IMR-90 (cell line): ENCODE data around the gene KCNK5. TPM values are rescaled to one million over a fixed set of nuclear protein-coding genes. Genes with fewer than 3 reads are reported as not detected.

Experiments
- ATAC-seq: fragments of 200-7000 bp; cut with Tn5 transposase; 2 replicates; pipeline ENCODE4 v1.9.1; 2020; ENCODE audit warnings: low read depth, mild to moderate bottlenecking, moderate library complexity
- BruUV-seq: library from RNA; stranded (reverse); fragments of 400-500 nt; replicated peaks from 2 replicates; lab custom pipeline; 2021; lab: Mats Ljungman, UMichigan
- CTCF ChIA-PET: fragments of 300-600 bp; formaldehyde crosslinking; extraction: SDS; loops from one replicate; lab custom pipeline; 2021; ENCODE audit warnings: antibody characterized with exemption; lab: Yijun Ruan, JAX
- POLR2A ChIA-PET: fragments of 300-600 bp; sonication (Branson Sonifier 250); formaldehyde crosslinking; loops from one replicate; lab custom pipeline; 2022; ENCODE audit warnings: antibody characterized with exemption; ENCODE audit not compliant: unreplicated experiment; lab: Charles Lee
- DNase-seq: peaks from one replicate; pipeline ENCODE4 v3.0.0; 2013
- H2AFZ ChIP-seq: replicated peaks from 2 replicates; pipeline ENCODE3; 2013; ENCODE audit warnings: low read length, mild to moderate bottlenecking; ENCODE audit not compliant: poor library complexity
- H2AK5ac ChIP-seq: 2 replicates; pipeline ENCODE4 v1.6.1; 2013; ENCODE audit warnings: low read depth, low read length, inconsistent platforms
- H2AK9ac ChIP-seq: replicated peaks from 2 replicates; pipeline ENCODE3; 2013; ENCODE audit warnings: mild to moderate bottlenecking, low read depth, low read length, moderate library complexity; ENCODE audit not compliant: poor library complexity
- H2BK120ac ChIP-seq: 2 replicates; pipeline ENCODE4 v1.6.1; 2013; ENCODE audit warnings: low read depth, low read length, inconsistent platforms
- H2BK15ac ChIP-seq: 3 replicates; pipeline ENCODE4 v1.6.1; 2013; ENCODE audit warnings: low read depth, low read length, inconsistent platforms
- H2BK20ac ChIP-seq: 2 replicates; pipeline ENCODE4 v1.6.1; 2013; ENCODE audit warnings: low read depth, mild to moderate bottlenecking, inconsistent platforms, low read length, moderate library complexity
- H2BK5ac ChIP-seq: 2 replicates; pipeline ENCODE4 v1.6.1; 2013; ENCODE audit warnings: mild to moderate bottlenecking, low read depth, low read length, inconsistent platforms; ENCODE audit not compliant: poor library complexity, severe bottlenecking
- H3K14ac ChIP-seq: replicated peaks from 2 replicates; pipeline ENCODE4 v1.6.1; 2013; ENCODE audit warnings: low read depth, low read length, inconsistent platforms
- H3K18ac ChIP-seq: 2 replicates; pipeline ENCODE4 v1.6.1; 2013; ENCODE audit warnings: low read depth, low read length, control low read depth
- H3K23ac ChIP-seq: 2 replicates; pipeline ENCODE4 v1.6.1; 2013; ENCODE audit warnings: low read depth, low read length, inconsistent platforms
- H3K27ac ChIP-seq: 2 replicates; pipeline ENCODE4 v1.5.1; 2013; ENCODE audit warnings: mild to moderate bottlenecking, control low read depth, low read length; ENCODE audit not compliant: insufficient read depth
- H3K27me3 ChIP-seq: 2 replicates; pipeline ENCODE4 v1.6.1; 2013; ENCODE audit warnings: low read length; ENCODE audit not compliant: control insufficient read depth, insufficient read depth
- H3K36me3 ChIP-seq: 2 replicates; pipeline ENCODE4 v1.6.1; 2013; ENCODE audit warnings: low read length, mixed read lengths; ENCODE audit not compliant: control insufficient read depth, insufficient read depth
- H3K4ac ChIP-seq: 2 replicates; pipeline ENCODE4 v1.6.1; 2013; ENCODE audit warnings: low read depth, low read length, inconsistent platforms
- H3K4me1 ChIP-seq: 2 replicates; pipeline ENCODE4 v1.6.1; 2013; ENCODE audit warnings: low read length, mixed read lengths; ENCODE audit not compliant: control insufficient read depth, insufficient read depth
- H3K4me2 ChIP-seq: 2 replicates; pipeline ENCODE4 v1.6.1; 2013; ENCODE audit warnings: low read depth, mild to moderate bottlenecking, control low read depth, low read length, moderate library complexity
- H3K4me3 ChIP-seq: 2 replicates; pipeline ENCODE4 v1.5.1; 2013; ENCODE audit warnings: low read depth, mild to moderate bottlenecking, control low read depth, low read length, moderate library complexity; ENCODE audit not compliant: insufficient read depth
- H3K56ac ChIP-seq: 2 replicates; pipeline ENCODE4 v1.6.1; 2013; ENCODE audit warnings: low read length, inconsistent platforms; ENCODE audit not compliant: insufficient read depth; ENCODE audit errors: extremely low read depth
- H3K79me1 ChIP-seq, 2 experiments: 2 replicates each; pipeline ENCODE4 v1.6.1; 2013; ENCODE audit warnings: low read length in 2 of 2, inconsistent platforms in 1 of 2, low read depth in 1 of 2
- H3K9ac ChIP-seq: 2 replicates; pipeline ENCODE4 v1.6.1; 2013; ENCODE audit warnings: low read depth, low read length, control low read depth
- H3K9me1 ChIP-seq: 2 replicates; pipeline ENCODE4 v1.6.1; 2013; ENCODE audit warnings: low read length, inconsistent platforms; ENCODE audit not compliant: insufficient read depth
- H3K9me3 ChIP-seq: 2 replicates; pipeline ENCODE4 v1.6.1; 2013; ENCODE audit warnings: low read length; ENCODE audit not compliant: control insufficient read depth, insufficient read depth
- H4K20me1 ChIP-seq: 2 replicates; pipeline ENCODE4 v1.6.1; 2013; ENCODE audit warnings: low read length, inconsistent platforms; ENCODE audit not compliant: insufficient read depth
- H4K5ac ChIP-seq: 2 replicates; pipeline ENCODE4 v1.6.1; 2013; ENCODE audit warnings: mild to moderate bottlenecking, low read depth, low read length, control low read depth
- H4K8ac ChIP-seq, 2 experiments: 2 replicates each; pipeline ENCODE4 v1.6.1; 2013; ENCODE audit warnings: low read depth in 2 of 2, low read length in 2 of 2, control low read depth in 1 of 2, inconsistent platforms in 1 of 2
- H4K91ac ChIP-seq: 2 replicates; pipeline ENCODE4 v1.6.1; 2013; ENCODE audit warnings: low read depth, low read length, inconsistent platforms; ENCODE audit not compliant: insufficient read depth
- MAFK ChIP-seq: IDR thresholded peaks from 2 replicates; pipeline ENCODE4 v1.6.1; 2012; ENCODE audit warnings: low read depth, low read length, improper control_type of control experiment
- MXI1 ChIP-seq: IDR thresholded peaks from 2 replicates; pipeline ENCODE4 v1.6.1; 2012; ENCODE audit warnings: low read depth, mild to moderate bottlenecking, low read length, moderate library complexity, borderline replicate concordance
- POLR2A ChIP-seq: IDR thresholded peaks from 2 replicates; pipeline ENCODE4 v1.6.1; 2012; ENCODE audit warnings: mild to moderate bottlenecking, low read depth, low read length
- RFX5 ChIP-seq: IDR thresholded peaks from 2 replicates; pipeline ENCODE4 v1.8.0; 2012; ENCODE audit warnings: low read depth, mild to moderate bottlenecking, low read length, moderate library complexity
- dilution Hi-C: fragments of 300-500 bp; cut with HindIII; formaldehyde crosslinking; loops from one replicate; pipeline ENCODE4 v1.14.3; 2018; ENCODE audit warnings: low sequenced_read_pairs; ENCODE audit not compliant: unreplicated experiment
- in situ Hi-C: fragments of 300-500 bp; cut with MboI; formaldehyde crosslinking; loops from 3 replicates; pipeline ENCODE4 v1.14.3; 2019; ENCODE audit warnings: low sequenced_read_pairs, inconsistent platforms, mixed read lengths
- intact Hi-C: fragments of 100-400 bp; cut with micrococcal nuclease; formaldehyde crosslinking; loops from 2 replicates; pipeline ENCODE4 v1.10.0; 2022
- polyA plus RNA-seq, 3 experiments: library from polyadenylated mRNA; depleted of rRNA; stranded (reverse); fragments of >200 nt; gene quantifications; 2 replicates each; pipeline ENCODE4 v1.2.3, GENCODE V29; 2012; ENCODE audit warnings: low replicate concordance in 1 of 3
- total RNA-seq: library from RNA; depleted of rRNA; stranded (reverse); fragments of >200 nt; gene quantifications from 2 replicates; pipeline ENCODE4 v1.2.3, GENCODE V29; 2012
- TF ChIP-seq, protein P1 (sequence below): conservative IDR thresholded peaks from 2 replicates; pipeline ENCODE4 v1.5.1; 2012; ENCODE audit warnings: mild to moderate bottlenecking, low read depth, low read length, improper control_type of control experiment

KCNK5 gene
- total and polyA plus RNA-seq, 2 of the 4 experiments (the other 2 are of a cell fraction), result not detected

DNA sequence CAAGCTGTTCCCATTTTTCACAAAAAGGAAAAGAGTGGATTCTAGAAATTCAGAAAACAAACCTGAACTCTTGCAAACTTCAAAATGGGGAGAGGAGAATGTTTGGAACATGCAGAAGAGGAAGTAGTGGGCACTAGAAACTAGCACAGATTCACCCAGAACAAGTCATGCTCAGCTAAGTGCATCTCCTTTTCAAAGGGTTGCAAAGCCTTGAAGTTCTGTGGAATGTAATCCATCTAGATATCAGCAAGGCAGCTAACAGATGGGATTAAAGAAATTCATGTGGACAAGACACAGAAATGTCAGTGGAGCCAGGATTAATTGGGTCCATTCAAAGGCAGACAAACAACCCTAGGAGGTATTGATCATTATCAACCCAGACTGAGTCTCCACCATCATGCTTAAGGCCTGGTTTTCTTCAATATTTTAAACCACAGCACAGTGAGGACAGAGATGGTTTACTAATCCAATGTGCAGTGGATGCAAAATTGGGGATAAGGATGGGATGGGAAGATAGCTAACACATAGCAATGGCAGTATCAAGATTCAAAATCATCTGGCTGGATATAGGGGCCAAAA, 31.3 kb downstream of the KCNK5 start:
- H3K56ac ChIP-seq, result no peak overlapping the region
- H4K20me1 ChIP-seq, result no peaks in the 10 kb centered on the region
- H3K27me3 ChIP-seq, result no peaks in the 10 kb centered on the region
- H2AFZ ChIP-seq, result no peak overlapping the region
- H4K91ac ChIP-seq, result no peak overlapping the region
- H2BK20ac ChIP-seq, result no peak overlapping the region
- H2BK5ac ChIP-seq, result no peak overlapping the region
- H3K4me3 ChIP-seq, result no peak overlapping the region
- H3K9ac ChIP-seq, result no peak overlapping the region
- no peak overlapping the region for H4K5ac ChIP-seq
- H3K79me1 ChIP-seq, result no peaks in the 10 kb centered on the region
- H3K9me3 ChIP-seq, result no peaks in the 10 kb centered on the region
- H2AK5ac ChIP-seq, result no peak overlapping the region
- dilution Hi-C loops (no loop called here), in situ Hi-C loops (no loop called here), intact Hi-C loops (no loop called here)
- no peak overlapping the region for H4K8ac ChIP-seq
- POLR2A ChIA-PET, result no interaction called here
- TF ChIP-seq, protein P1, sequence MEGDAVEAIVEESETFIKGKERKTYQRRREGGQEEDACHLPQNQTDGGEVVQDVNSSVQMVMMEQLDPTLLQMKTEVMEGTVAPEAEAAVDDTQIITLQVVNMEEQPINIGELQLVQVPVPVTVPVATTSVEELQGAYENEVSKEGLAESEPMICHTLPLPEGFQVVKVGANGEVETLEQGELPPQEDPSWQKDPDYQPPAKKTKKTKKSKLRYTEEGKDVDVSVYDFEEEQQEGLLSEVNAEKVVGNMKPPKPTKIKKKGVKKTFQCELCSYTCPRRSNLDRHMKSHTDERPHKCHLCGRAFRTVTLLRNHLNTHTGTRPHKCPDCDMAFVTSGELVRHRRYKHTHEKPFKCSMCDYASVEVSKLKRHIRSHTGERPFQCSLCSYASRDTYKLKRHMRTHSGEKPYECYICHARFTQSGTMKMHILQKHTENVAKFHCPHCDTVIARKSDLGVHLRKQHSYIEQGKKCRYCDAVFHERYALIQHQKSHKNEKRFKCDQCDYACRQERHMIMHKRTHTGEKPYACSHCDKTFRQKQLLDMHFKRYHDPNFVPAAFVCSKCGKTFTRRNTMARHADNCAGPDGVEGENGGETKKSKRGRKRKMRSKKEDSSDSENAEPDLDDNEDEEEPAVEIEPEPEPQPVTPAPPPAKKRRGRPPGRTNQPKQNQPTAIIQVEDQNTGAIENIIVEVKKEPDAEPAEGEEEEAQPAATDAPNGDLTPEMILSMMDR, result no peak
- TF ChIP-seq RFX5 (no peak), MAFK (no peak), MXI1 (no peak), POLR2A (no peak)
- no peak overlapping the region for H2AK9ac ChIP-seq
- H3K27ac ChIP-seq, result no peak overlapping the region
- no peak overlapping the region for H2BK15ac ChIP-seq
- H3K18ac ChIP-seq, result no peak overlapping the region
- H3K36me3 ChIP-seq, result no peaks in the 10 kb centered on the region
- no peak overlapping the region for H3K4me2 ChIP-seq
- DNase-seq (no peak), ATAC-seq (no peak)
- H3K23ac ChIP-seq, result no peak overlapping the region
- H3K4ac ChIP-seq, result no peak overlapping the region
- no peaks in the 10 kb centered on the region for H3K9me1 ChIP-seq
- BruUV-seq, result no TSS peak
- CTCF ChIA-PET, result no interaction called here
- no peaks in the 10 kb centered on the region for H3K4me1 ChIP-seq
- no peak overlapping the region for H2BK120ac ChIP-seq
- H3K14ac ChIP-seq, result no peak overlapping the region
